Left renal pelvis (tissue), 4 donors: ENCODE data around the gene COL28A1. TPM values are rescaled to one million over a fixed set of nuclear protein-coding genes. Genes with fewer than 3 reads are reported as not detected.
"Not testable (repeated sequence)": the region's sequence is repeated elsewhere in the genome, so short reads cannot be mapped to it uniquely, and the experiment has no call there.

Experiments used
- DNase-seq, 4 donors: peaks; one replicate each; pipeline ENCODE4 v3.0.0-alpha.2; 2013; ENCODE audit warnings: low read depth in 4 of 4, low spot score in 3 of 4
- polyA plus RNA-seq, 4 donors: library from polyadenylated mRNA; unstranded; fragments of 120-200 nt; gene quantifications; one replicate each; pipeline ENCODE4 v1.2.1, GENCODE V29; 2013; ENCODE audit not compliant: insufficient read length in 4 of 4

Gene COL28A1
- polyA plus RNA-seq, 4 donors = 10.9 to 68.9 (median 14.0) TPM

- no peak for DNase-seq
Measured at GRCh38 chr7:7563269-7563668, 27.6 kb upstream of the COL28A1 start.

GRCh38 chr7:7562736-7563135 lies 27.1 kb upstream of the COL28A1 start:
- no peak for DNase-seq

- not testable (repeated sequence) for DNase-seq
Measured at GRCh38 chr7:7561591-7561990, 25.9 kb upstream of the COL28A1 start.

GRCh38 chr7:7557252-7557651 lies 21.6 kb upstream of the COL28A1 start:
- DNase-seq = no peak

- DNase-seq = no peak
Measured at GRCh38 chr7:7556852-7557251, 21.2 kb upstream of the COL28A1 start.

- DNase-seq = no peak
Measured at GRCh38 chr7:7554649-7555575, 19.2 kb upstream of the COL28A1 start.

GRCh38 chr7:7554021-7554432 lies 18.4 kb upstream of the COL28A1 start:
- no peak for DNase-seq

- DNase-seq = no peak
Measured at GRCh38 chr7:7553386-7553785, 17.7 kb upstream of the COL28A1 start.

- DNase-seq = no peak
Measured at GRCh38 chr7:7552199-7552598, 16.5 kb upstream of the COL28A1 start.

GRCh38 chr7:7550663-7551062 lies 15.0 kb upstream of the COL28A1 start:
- DNase-seq = no peak

- DNase-seq = no peak
Measured at GRCh38 chr7:7548407-7548806, 12.7 kb upstream of the COL28A1 start.

GRCh38 chr7:7542251-7542835 lies 6.7 kb upstream of the COL28A1 start:
- DNase-seq = no peak

- no peak for DNase-seq
Measured at GRCh38 chr7:7539711-7540110, 4.0 kb upstream of the COL28A1 start.

- no peak for DNase-seq
Measured at GRCh38 chr7:7539152-7539551, 3.5 kb upstream of the COL28A1 start.

- no peak for DNase-seq
Measured at GRCh38 chr7:7537711-7538110, 2.0 kb upstream of the COL28A1 start.

GRCh38 chr7:7536396-7537019 lies 835 bp upstream of the COL28A1 start:
- no peak for DNase-seq

- no peak for DNase-seq
Measured at GRCh38 chr7:7533831-7534430, 1.7 kb downstream of the COL28A1 start.

- no peak for DNase-seq
Measured at GRCh38 chr7:7529328-7529727, 6.3 kb downstream of the COL28A1 start.

- no peak for DNase-seq
Measured at GRCh38 chr7:7527047-7527446, 8.6 kb downstream of the COL28A1 start.

GRCh38 chr7:7526006-7526405 lies 9.7 kb downstream of the COL28A1 start:
- no peak for DNase-seq

GRCh38 chr7:7524121-7524520 lies 11.6 kb downstream of the COL28A1 start:
- no peak for DNase-seq
